BJ (cell line): ENCODE data around the gene PALD1. TPM values are rescaled to one million over a fixed set of nuclear protein-coding genes. Genes with fewer than 3 reads are reported as not detected.

Experiments used
- CTCF ChIA-PET: fragments of 350-600 bp; formaldehyde crosslinking; extraction: SDS; loops from one replicate; lab custom pipeline; 2021; ENCODE audit warnings: antibody characterized with exemption, inconsistent platforms; lab: Yijun Ruan, JAX
- POLR2A ChIA-PET: fragments of 300-600 bp; sonication (Branson Sonifier 250); formaldehyde crosslinking; extraction: SDS; loops from one replicate; lab custom pipeline; 2021; ENCODE audit warnings: antibody characterized with exemption; lab: Charles Lee
- DNase-seq: peaks from one replicate; pipeline ENCODE4 v3.0.0-alpha.2; 2011; ENCODE audit warnings: low read depth
- H3K27me3 ChIP-seq: 2 replicates; pipeline ENCODE4 v1.6.0; 2011; ENCODE audit warnings: low read length; ENCODE audit not compliant: control insufficient read depth, insufficient read depth
- H3K36me3 ChIP-seq: 2 replicates; pipeline ENCODE4 v1.5.1; 2011; ENCODE audit warnings: low read length; ENCODE audit not compliant: control insufficient read depth, insufficient read depth
- H3K4me3 ChIP-seq: 2 replicates; pipeline ENCODE4 v1.5.1; 2011; ENCODE audit warnings: low read depth, mild to moderate bottlenecking, control low read depth, low read length
- polyA plus RNA-seq: library from polyadenylated mRNA; depleted of rRNA; stranded (reverse); fragments of >200 nt; gene quantifications from 2 replicates; pipeline ENCODE4 v1.2.3, GENCODE V29; 2011; rRNA removed
- TF ChIP-seq, protein P1 (sequence below): IDR thresholded peaks from 2 replicates; pipeline ENCODE4 v1.5.1; 2011; ENCODE audit warnings: low read depth, mild to moderate bottlenecking, control low read depth, inconsistent platforms, low read length, moderate library complexity; ENCODE audit not compliant: insufficient read depth

Gene PALD1
- polyA plus RNA-seq, 1 experiment: 0.10 TPM

DNA sequence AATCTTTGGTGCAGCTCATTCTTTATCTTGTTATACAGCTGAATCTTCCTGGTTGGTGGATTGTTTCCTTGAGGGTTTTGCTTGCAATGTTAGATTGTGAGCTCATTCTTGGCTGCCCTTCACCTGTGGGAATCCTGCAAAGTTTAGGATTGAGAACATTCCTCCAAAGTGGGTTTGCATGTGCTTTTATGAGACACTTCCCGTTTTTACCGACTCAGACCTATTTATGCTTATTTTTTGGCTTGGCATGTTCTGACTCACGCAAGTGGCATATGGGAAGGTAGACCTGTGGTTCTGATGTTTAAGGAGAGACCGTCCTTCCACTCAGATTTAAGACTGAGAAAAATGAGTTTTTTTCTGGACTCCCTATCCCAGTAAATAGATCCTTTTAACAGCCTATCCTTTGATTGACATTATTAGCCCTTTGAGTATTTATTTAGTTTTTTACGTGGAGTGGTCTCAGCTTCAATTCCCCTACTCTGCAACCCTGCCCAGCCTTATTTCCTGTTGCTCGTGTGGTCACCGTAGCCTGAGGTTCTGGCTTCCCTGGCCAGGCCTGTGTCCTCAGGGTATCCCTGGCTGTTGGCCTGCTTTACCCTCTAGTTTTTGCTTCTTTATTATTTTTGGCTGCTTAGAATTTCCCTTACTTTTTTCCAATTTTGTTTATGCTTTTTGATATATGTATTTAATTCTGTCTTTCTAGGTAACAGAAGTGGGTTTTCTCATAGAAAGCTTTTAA is 137.4 kb downstream of the PALD1 start:
- H3K27me3 ChIP-seq: peaks cover 5% of the 10 kb centered on the region; the same call in 1 of the 2 replicates
- no peak overlapping the region for H3K4me3 ChIP-seq
- TF ChIP-seq, protein P1, sequence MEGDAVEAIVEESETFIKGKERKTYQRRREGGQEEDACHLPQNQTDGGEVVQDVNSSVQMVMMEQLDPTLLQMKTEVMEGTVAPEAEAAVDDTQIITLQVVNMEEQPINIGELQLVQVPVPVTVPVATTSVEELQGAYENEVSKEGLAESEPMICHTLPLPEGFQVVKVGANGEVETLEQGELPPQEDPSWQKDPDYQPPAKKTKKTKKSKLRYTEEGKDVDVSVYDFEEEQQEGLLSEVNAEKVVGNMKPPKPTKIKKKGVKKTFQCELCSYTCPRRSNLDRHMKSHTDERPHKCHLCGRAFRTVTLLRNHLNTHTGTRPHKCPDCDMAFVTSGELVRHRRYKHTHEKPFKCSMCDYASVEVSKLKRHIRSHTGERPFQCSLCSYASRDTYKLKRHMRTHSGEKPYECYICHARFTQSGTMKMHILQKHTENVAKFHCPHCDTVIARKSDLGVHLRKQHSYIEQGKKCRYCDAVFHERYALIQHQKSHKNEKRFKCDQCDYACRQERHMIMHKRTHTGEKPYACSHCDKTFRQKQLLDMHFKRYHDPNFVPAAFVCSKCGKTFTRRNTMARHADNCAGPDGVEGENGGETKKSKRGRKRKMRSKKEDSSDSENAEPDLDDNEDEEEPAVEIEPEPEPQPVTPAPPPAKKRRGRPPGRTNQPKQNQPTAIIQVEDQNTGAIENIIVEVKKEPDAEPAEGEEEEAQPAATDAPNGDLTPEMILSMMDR: no peak
- ChIA-PET POLR2A (no interaction called here), CTCF (interaction anchor here (1.0 to 6.0 kb wide), 3 partner anchors 14 to 143 kb away, joined by 3 to 39 read pairs (median 5); no protein-coding TSS in a partner anchor)
- no peak for DNase-seq
- no peaks in the 10 kb centered on the region for H3K36me3 ChIP-seq

DNA sequence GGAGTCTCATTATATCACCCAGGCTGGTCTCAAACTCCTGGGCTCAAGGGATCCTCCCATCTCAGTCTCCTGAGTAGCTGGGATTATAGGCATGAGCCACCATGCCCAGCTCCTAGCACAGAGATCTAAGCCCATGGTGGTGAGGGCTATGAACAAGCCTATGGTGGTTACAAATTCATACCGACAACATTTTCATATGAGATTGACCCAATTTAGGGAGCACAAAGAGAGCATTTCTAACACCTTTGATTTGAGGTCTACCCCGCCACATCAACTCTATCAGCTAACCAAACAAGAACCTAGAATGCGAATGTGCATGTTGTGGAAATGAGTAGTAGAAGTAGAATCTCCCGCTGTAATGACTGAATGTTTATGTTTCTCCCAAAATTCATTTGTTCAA is 138.2 kb downstream of the PALD1 start:
- no peaks in the 10 kb centered on the region for H3K36me3 ChIP-seq
- CTCF ChIA-PET: interaction anchor here (1.0 to 6.0 kb wide), 3 partner anchors 15 to 142 kb away, joined by 3 to 39 read pairs (median 5); no protein-coding TSS in a partner anchor
- no peak overlapping the region for H3K4me3 ChIP-seq
- peaks cover 5% of the 10 kb centered on the region; the same call in 1 of the 2 replicates for H3K27me3 ChIP-seq
- TF ChIP-seq, protein P1: no peak
- DNase-seq: no peak
- POLR2A ChIA-PET: no interaction called here

Other genes with a start within 250 kb of the PALD1 start
- 49.8 and 110 TPM in 2 replicates for gene PPA1, start 245.3 kb upstream of the PALD1 start, polyA plus RNA-seq
- gene NPFFR1, start 194.8 kb upstream of the PALD1 start, polyA plus RNA-seq: not detected in 2 replicates
- gene LRRC20, start 96.1 kb upstream of the PALD1 start, polyA plus RNA-seq: 2.9 and 6.7 TPM in 2 replicates
- 13.4 and 21.9 TPM in 2 replicates for gene EIF4EBP2, start 74.6 kb upstream of the PALD1 start, polyA plus RNA-seq
- gene NODAL, start 37.1 kb upstream of the PALD1 start, polyA plus RNA-seq: not detected in 2 replicates
- gene PRF1, start 124.0 kb downstream of the PALD1 start, polyA plus RNA-seq: not detected in 2 replicates
- gene ADAMTS14, start 193.7 kb downstream of the PALD1 start, polyA plus RNA-seq: 1.2 and 3.3 TPM in 2 replicates